Activated CD8-positive, alpha-beta memory T cell treated with anti-CD3 and anti-CD28 coated beads, Interleukin-2, amount 10 ng/mL, durations not matched to agents 7 days and 5 days (primary cell): ENCODE measurements around the gene ZNF555. TPM values are rescaled to one million over a fixed set of nuclear protein-coding genes. Genes with fewer than 3 reads are reported as not detected.
"Not testable (repeated sequence)": the region's sequence is repeated elsewhere in the genome, so short reads cannot be mapped to it uniquely, and the experiment has no call there.

Source experiments
- ATAC-seq: fragments of 150-1000 bp; cut with Tn5 transposase; one replicate; pipeline ENCODE4 v1.10.0; 2021; ENCODE audit warnings: moderate library complexity
- CTCF ChIA-PET: fragments of 350-600 bp; sonication (Branson Sonifier 250); formaldehyde crosslinking; loops from one replicate; lab custom pipeline; 2021; ENCODE audit warnings: antibody characterized with exemption; lab: Charles Lee
- DNase-seq: peaks from one replicate; pipeline ENCODE4 v3.0.0-alpha.2; 2020
- H3K27ac Mint-ChIP-seq: one replicate; pipeline ENCODE4 v1.8.0; 2021; ENCODE audit warnings: mild to moderate bottlenecking, mixed read lengths
- H3K27me3 Mint-ChIP-seq: one replicate; pipeline ENCODE4 v1.8.0; 2021; ENCODE audit warnings: mixed read lengths
- H3K36me3 Mint-ChIP-seq: one replicate; pipeline ENCODE4 v1.8.0; 2021; ENCODE audit warnings: mild to moderate bottlenecking, mixed read lengths
- H3K4me1 Mint-ChIP-seq: one replicate; pipeline ENCODE4 v1.8.0; 2021; ENCODE audit warnings: mixed read lengths
- H3K4me3 Mint-ChIP-seq: one replicate; pipeline ENCODE4 v1.8.0; 2021; ENCODE audit warnings: mild to moderate bottlenecking, moderate library complexity, mixed read lengths
- H3K9me3 Mint-ChIP-seq: one replicate; pipeline ENCODE4 v1.8.0; 2022; ENCODE audit warnings: low read depth, mixed read lengths
- total RNA-seq, 2 experiments: library from RNA; stranded (reverse); gene quantifications; one replicate each; pipeline ENCODE4 v1.2.3, GENCODE V29; 2021

Gene ZNF555
- total RNA-seq, 2 experiments from 2014 or later, result 2.5 to 3.1 TPM

GRCh38 chr19:2811221-2811722, 30.0 kb upstream of the ZNF555 start:
- ATAC-seq (no peak), DNase-seq (no peak)
- H3K27ac Mint-ChIP-seq, result no peak overlapping the region
- no peaks in the 10 kb centered on the region for H3K9me3 Mint-ChIP-seq
- no peak overlapping the region for H3K4me3 Mint-ChIP-seq
- H3K4me1 Mint-ChIP-seq, result no peaks in the 10 kb centered on the region
- CTCF ChIA-PET, result interaction anchor here (1.1 kb wide), 1 partner anchor 62 kb away, joined by 3 read pairs; no protein-coding TSS in a partner anchor
- H3K36me3 Mint-ChIP-seq, result peaks cover 7% of the 10 kb centered on the region
- H3K27me3 Mint-ChIP-seq, result no peaks in the 10 kb centered on the region

- Mint-ChIP-seq H3K4me1 (no peaks in the 10 kb centered on the region), H3K4me3 (no peak overlapping the region), H3K27me3 (no peaks in the 10 kb centered on the region), H3K36me3 (peaks cover 7% of the 10 kb centered on the region), H3K9me3 (no peaks in the 10 kb centered on the region), H3K27ac (no peak overlapping the region)
- ATAC-seq (no peak), DNase-seq (no peak)
- CTCF ChIA-PET, result interaction anchor here (1.1 kb wide), 1 partner anchor 62 kb away, joined by 3 read pairs; no protein-coding TSS in a partner anchor
Measured at GRCh38 chr19:2811735-2812413, 29.4 kb upstream of the ZNF555 start.

- Mint-ChIP-seq H3K27ac (no peak overlapping the region), H3K36me3 (peaks cover 7% of the 10 kb centered on the region), H3K27me3 (no peaks in the 10 kb centered on the region), H3K4me1 (no peaks in the 10 kb centered on the region), H3K9me3 (no peaks in the 10 kb centered on the region), H3K4me3 (no peak overlapping the region)
- DNase-seq, result no peak
- CTCF ChIA-PET, result interaction anchor here (1.1 kb wide), 1 partner anchor 63 kb away, joined by 3 read pairs; no protein-coding TSS in a partner anchor
- no peak for ATAC-seq
Measured at GRCh38 chr19:2812414-2813234, 28.7 kb upstream of the ZNF555 start.

- Mint-ChIP-seq H3K4me1 (peaks cover 1% of the 10 kb centered on the region), H3K36me3 (peaks cover 7% of the 10 kb centered on the region), H3K9me3 (no peaks in the 10 kb centered on the region), H3K27me3 (no peaks in the 10 kb centered on the region), H3K4me3 (no peak overlapping the region), H3K27ac (no peak overlapping the region)
- no peak for ATAC-seq
- no peak for DNase-seq
- CTCF ChIA-PET, result no interaction called here
Measured at GRCh38 chr19:2813235-2814160, 27.8 kb upstream of the ZNF555 start.

- Mint-ChIP-seq H3K36me3 (no peaks in the 10 kb centered on the region), H3K4me1 (peaks cover 4% of the 10 kb centered on the region), H3K27ac (no peak overlapping the region), H3K9me3 (no peaks in the 10 kb centered on the region), H3K4me3 (no peak overlapping the region), H3K27me3 (no peaks in the 10 kb centered on the region)
- ATAC-seq (no peak), DNase-seq (no peak)
- CTCF ChIA-PET, result no interaction called here
Measured at GRCh38 chr19:2814426-2814825, 26.8 kb upstream of the ZNF555 start.

- ATAC-seq (no peak), DNase-seq (no peak)
- H3K4me1 Mint-ChIP-seq, result peaks cover 5% of the 10 kb centered on the region
- no peaks in the 10 kb centered on the region for H3K27me3 Mint-ChIP-seq
- CTCF ChIA-PET, result no interaction called here
- H3K27ac Mint-ChIP-seq, result no peak overlapping the region
- no peaks in the 10 kb centered on the region for H3K9me3 Mint-ChIP-seq
- H3K4me3 Mint-ChIP-seq, result no peak overlapping the region
- no peaks in the 10 kb centered on the region for H3K36me3 Mint-ChIP-seq
Measured at GRCh38 chr19:2815191-2815614, 26.1 kb upstream of the ZNF555 start.

GRCh38 chr19:2815923-2816322, 25.4 kb upstream of the ZNF555 start:
- Mint-ChIP-seq H3K4me3 (no peak overlapping the region), H3K36me3 (no peaks in the 10 kb centered on the region), H3K4me1 (peaks cover 7% of the 10 kb centered on the region), H3K9me3 (no peaks in the 10 kb centered on the region), H3K27ac (no peak overlapping the region), H3K27me3 (no peaks in the 10 kb centered on the region)
- ATAC-seq (no peak), DNase-seq (no peak)
- CTCF ChIA-PET, result no interaction called here

GRCh38 chr19:2816641-2817040, 24.6 kb upstream of the ZNF555 start:
- no peak overlapping the region for H3K27ac Mint-ChIP-seq
- no peak for ATAC-seq
- H3K27me3 Mint-ChIP-seq, result no peaks in the 10 kb centered on the region
- peaks cover 7% of the 10 kb centered on the region for H3K4me1 Mint-ChIP-seq
- H3K4me3 Mint-ChIP-seq, result no peak overlapping the region
- DNase-seq, result no peak
- no peaks in the 10 kb centered on the region for H3K36me3 Mint-ChIP-seq
- CTCF ChIA-PET, result no interaction called here
- no peaks in the 10 kb centered on the region for H3K9me3 Mint-ChIP-seq

GRCh38 chr19:2817237-2817829, 23.9 kb upstream of the ZNF555 start:
- H3K27ac Mint-ChIP-seq, CTCF ChIA-PET, ATAC-seq, H3K27me3 Mint-ChIP-seq, H3K36me3 Mint-ChIP-seq, H3K9me3 Mint-ChIP-seq, H3K4me1 Mint-ChIP-seq, DNase-seq, H3K4me3 Mint-ChIP-seq: not testable (repeated sequence)

GRCh38 chr19:2819540-2820111, 21.6 kb upstream of the ZNF555 start, which contains the start of gene ZNF554:
Gene ZNF554, plus strand, starts transcription at chr19:2819868. Its CDS starts 204 bp downstream, at chr19:2820072.
- H3K27me3 Mint-ChIP-seq, result no peaks in the 10 kb centered on the region
- peak; percentile 98 for DNase-seq
- ATAC-seq, result peak; percentile 98
- peaks cover 7% of the 10 kb centered on the region for H3K4me1 Mint-ChIP-seq
- CTCF ChIA-PET, result interaction anchor here (0.6 to 1.8 kb wide), 12 partner anchors 16 to 191 kb away, joined by 3 to 5 read pairs (median 3); partner anchors contain the start of genes SGTA, SLC39A3, THOP1 and ZNF555
- peak within 1 kb of the TSS; percentile 76 for H3K4me3 Mint-ChIP-seq
- H3K9me3 Mint-ChIP-seq, result no peaks in the 10 kb centered on the region
- no peaks in the 10 kb centered on the region for H3K36me3 Mint-ChIP-seq
- no peak within 1 kb of the TSS for H3K27ac Mint-ChIP-seq

GRCh38 chr19:2820112-2820702, 21.1 kb upstream of the ZNF555 start:
- no peaks in the 10 kb centered on the region for H3K9me3 Mint-ChIP-seq
- no peak overlapping the region for H3K27ac Mint-ChIP-seq
- ATAC-seq (peak; percentile 9), DNase-seq (no peak)
- no peaks in the 10 kb centered on the region for H3K36me3 Mint-ChIP-seq
- CTCF ChIA-PET, result interaction anchor here (0.7 to 1.8 kb wide), 7 partner anchors 16 to 192 kb away, joined by 3 to 5 read pairs (median 4); partner anchors contain the start of genes SLC39A3, THOP1 and ZNF555
- no peaks in the 10 kb centered on the region for H3K27me3 Mint-ChIP-seq
- H3K4me3 Mint-ChIP-seq, result peak overlapping the region; percentile 76
- H3K4me1 Mint-ChIP-seq, result peaks cover 7% of the 10 kb centered on the region

- Mint-ChIP-seq H3K4me1 (peaks cover 7% of the 10 kb centered on the region), H3K9me3 (peaks cover 8% of the 10 kb centered on the region), H3K4me3 (no peak overlapping the region), H3K27me3 (no peaks in the 10 kb centered on the region), H3K36me3 (peaks cover 9% of the 10 kb centered on the region), H3K27ac (no peak overlapping the region)
- no peak for DNase-seq
- ATAC-seq, result no peak
- CTCF ChIA-PET, result interaction anchor here (2.6 kb wide), 1 partner anchor 18 kb away, joined by 8 read pairs; the partner anchor contains the start of gene ZNF555
Measured at GRCh38 chr19:2822846-2823245, 18.4 kb upstream of the ZNF555 start.
